Neuronal stem cell (in vitro differentiated cells): ENCODE data around the gene C1orf35.

Experiments
- DNase-seq: peaks from one replicate; pipeline ENCODE4 v3.0.0-alpha.2; 2013; ENCODE audit warnings: low spot score
- H2AFZ ChIP-seq: one replicate; pipeline ENCODE4 v1.6.1; 2013; ENCODE audit warnings: mild to moderate bottlenecking, low read length, inconsistent platforms
- H2AK5ac ChIP-seq: 2 replicates; pipeline ENCODE4 v1.6.1; 2013; ENCODE audit warnings: low read depth, mild to moderate bottlenecking, inconsistent platforms, low read length, moderate library complexity, mixed read lengths
- H2BK120ac ChIP-seq: 2 replicates; pipeline ENCODE4 v1.6.1; 2013; ENCODE audit warnings: low read depth, mild to moderate bottlenecking, inconsistent platforms, low read length, moderate library complexity, mixed read lengths
- H2BK12ac ChIP-seq: one replicate; pipeline ENCODE4 v1.6.1; 2013; ENCODE audit warnings: low read length, inconsistent platforms
- H2BK15ac ChIP-seq: 2 replicates; pipeline ENCODE4 v1.6.1; 2013; ENCODE audit warnings: mild to moderate bottlenecking, low read length, inconsistent platforms, mixed read lengths
- H2BK5ac ChIP-seq: one replicate; pipeline ENCODE4 v1.6.1; 2013; ENCODE audit warnings: inconsistent platforms, mild to moderate bottlenecking, low read length, moderate library complexity
- H3K14ac ChIP-seq: one replicate; pipeline ENCODE4 v1.6.1; 2013; ENCODE audit warnings: low read length, inconsistent platforms
- H3K18ac ChIP-seq: 2 replicates; pipeline ENCODE4 v1.6.1; 2013; ENCODE audit warnings: low read length, inconsistent platforms
- H3K23ac ChIP-seq: 2 replicates; pipeline ENCODE4 v1.6.1; 2013; ENCODE audit warnings: low read depth, mild to moderate bottlenecking, mixed read lengths, low read length, inconsistent platforms; ENCODE audit not compliant: poor library complexity
- H3K27ac ChIP-seq: replicated peaks from 3 replicates; pipeline ENCODE4 v1.5.1; 2013; ENCODE audit warnings: low read length, inconsistent platforms
- H3K27me3 ChIP-seq, 3 experiments: 2 replicates each; pipeline ENCODE4 v1.6.1; 2013; ENCODE audit warnings: low read length in 3 of 3, mild to moderate bottlenecking in 2 of 3, inconsistent platforms in 1 of 3, low read depth in 1 of 3, mixed read lengths in 1 of 3, moderate library complexity in 1 of 3; ENCODE audit not compliant: control insufficient read depth in 3 of 3, insufficient read depth in 3 of 3
- H3K36me3 ChIP-seq, 2 donors: replicated peaks in 1 of 2; 2 replicates each; pipeline ENCODE4 v1.6.1; 2013; ENCODE audit warnings: low read length in 2 of 2; ENCODE audit not compliant: control insufficient read depth in 2 of 2, insufficient read depth in 2 of 2
- H3K4ac ChIP-seq: 2 replicates; pipeline ENCODE4 v1.6.1; 2013; ENCODE audit warnings: inconsistent platforms, mild to moderate bottlenecking, low read length, moderate library complexity
- H3K4me1 ChIP-seq, 2 donors: 1 replicate in 1 of 2; 2 replicates in 1 of 2; pipeline ENCODE4 v1.6.1; 2013; ENCODE audit warnings: low read length in 2 of 2, low read depth in 1 of 2; ENCODE audit not compliant: control insufficient read depth in 2 of 2, insufficient read depth in 1 of 2
- H3K4me2 ChIP-seq: one replicate; pipeline ENCODE4 v1.6.1; 2013; ENCODE audit warnings: mild to moderate bottlenecking, low read length, inconsistent platforms; ENCODE audit not compliant: insufficient read depth, poor library complexity, severe bottlenecking
- H3K4me3 ChIP-seq, 2 donors: 2 replicates each; pipeline ENCODE4 v1.5.1; 2013; ENCODE audit warnings: low read length in 2 of 2, mild to moderate bottlenecking in 2 of 2, inconsistent platforms in 1 of 2, moderate library complexity in 1 of 2
- H3K79me1 ChIP-seq: one replicate; pipeline ENCODE4 v1.6.1; 2013; ENCODE audit warnings: low read depth, mild to moderate bottlenecking, inconsistent platforms, low read length, moderate library complexity
- H3K9ac ChIP-seq: one replicate; pipeline ENCODE4 v1.6.1; 2013; ENCODE audit warnings: mild to moderate bottlenecking, low read depth, low read length, inconsistent platforms; ENCODE audit not compliant: poor library complexity
- H3K9me3 ChIP-seq, 2 donors: replicated peaks in 1 of 2; 2 replicates each; pipeline versions ENCODE3 to v1.6.1; 2013; ENCODE audit warnings: low read length in 2 of 2, mild to moderate bottlenecking in 2 of 2, inconsistent platforms in 1 of 2, low read depth in 1 of 2, mixed read lengths in 1 of 2, moderate library complexity in 1 of 2; ENCODE audit not compliant: control insufficient read depth in 2 of 2, insufficient read depth in 1 of 2
- H4K8ac ChIP-seq: one replicate; pipeline ENCODE4 v1.6.1; 2013; ENCODE audit warnings: low read depth, mild to moderate bottlenecking, inconsistent platforms, low read length, moderate library complexity
- H4K91ac ChIP-seq: one replicate; pipeline ENCODE4 v1.6.1; 2013; ENCODE audit warnings: low read length, low read depth, mild to moderate bottlenecking, inconsistent platforms; ENCODE audit not compliant: poor library complexity
- WGBS, 2 donors: extraction: QIAGEN DNeasy Blood & Tissue Kit; methylation state at CpG; one replicate each; pipeline ENCODE4 v1.1.7; 2013; ENCODE audit warnings: missing lambda C conversion rate in 2 of 2, mixed read lengths in 1 of 2; ENCODE audit not compliant: insufficient read length in 2 of 2, insufficient replicate concordance in 1 of 2; ENCODE audit errors: extremely low coverage in 2 of 2; 5-methylcytosine and 5-hydroxymethylcytosine counted together

Gene C1orf35

DNA sequence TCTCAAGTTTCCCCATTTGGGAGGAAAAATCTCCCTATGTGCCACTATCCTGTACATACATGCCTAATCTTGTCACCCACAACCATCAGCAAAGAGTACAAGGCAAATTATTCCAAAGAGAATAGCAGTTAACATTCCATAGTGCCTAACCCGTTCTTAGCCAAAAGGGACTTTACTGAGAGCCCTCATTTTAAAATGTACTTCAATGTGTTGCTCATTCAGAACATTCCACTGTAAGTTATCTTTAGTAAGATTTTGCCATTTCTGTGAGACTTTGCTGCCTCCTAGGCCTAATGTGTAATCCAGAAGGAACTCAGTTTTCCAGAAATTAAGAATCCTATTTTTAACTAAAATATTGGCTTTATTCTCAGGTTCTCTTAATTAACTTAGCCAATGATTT lies 17.2 kb upstream of the C1orf35 start:
- Histone ChIP-seq H3K27me3 (peaks cover 0 to 3% (median 2%) of the 10 kb centered on the region in 3 experiments), H3K18ac (no peak overlapping the region), H3K23ac (no peak overlapping the region), H3K4me2 (no peak overlapping the region), H2BK12ac (no peak overlapping the region), H3K9me3 (peaks cover 2 to 3% of the 10 kb centered on the region in 2 donors), H4K91ac (no peak overlapping the region), H2AFZ (no peak overlapping the region), H3K4ac (no peak overlapping the region), H4K8ac (no peak overlapping the region), H2BK15ac (no peak overlapping the region), H3K27ac (no peak overlapping the region), H2AK5ac (no peak overlapping the region), H3K4me1 (peaks cover 0 to under 1% of the 10 kb centered on the region in 2 donors), H3K79me1 (no peaks in the 10 kb centered on the region), H2BK120ac (no peak overlapping the region), H3K4me3 (no peak overlapping the region), H3K14ac (no peak overlapping the region), H3K9ac (no peak overlapping the region), H3K36me3 (no peaks in the 10 kb centered on the region), H2BK5ac (no peak overlapping the region)
- WGBS, 2 donors: no CpG with 5 or more reads among the region's 1 CpG
- no peak for DNase-seq

DNA sequence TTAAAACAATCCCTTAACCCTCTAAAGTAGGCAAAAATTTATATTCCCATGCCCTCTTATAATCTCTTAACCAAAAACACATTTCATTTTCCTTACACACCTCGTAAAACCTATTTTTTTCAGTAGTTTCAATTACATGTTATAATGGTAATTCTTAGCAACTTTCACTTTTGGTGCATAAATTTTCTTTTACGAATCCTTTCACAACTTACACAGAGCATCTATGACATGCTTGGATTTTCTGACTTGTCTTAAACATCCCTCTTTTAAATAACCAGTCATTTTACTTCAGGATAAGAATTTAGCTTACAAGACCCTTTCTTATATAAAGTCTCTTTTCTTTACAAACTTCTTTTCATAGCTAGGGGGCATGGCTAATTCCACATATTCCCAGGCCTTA lies 14.9 kb upstream of the C1orf35 start:
- Histone ChIP-seq H3K9ac (no peak overlapping the region), H2BK15ac (no peak overlapping the region), H3K27ac (no peak overlapping the region), H3K4ac (no peak overlapping the region), H3K18ac (no peak overlapping the region), H4K91ac (no peak overlapping the region), H3K9me3 (peaks cover 2 to 3% of the 10 kb centered on the region in 2 donors), H2BK5ac (no peak overlapping the region), H2BK12ac (no peak overlapping the region), H4K8ac (no peak overlapping the region), H2AFZ (no peak overlapping the region), H2AK5ac (no peak overlapping the region), H3K23ac (no peak overlapping the region), H3K36me3 (no peaks in the 10 kb centered on the region), H3K79me1 (no peaks in the 10 kb centered on the region), H3K4me3 (no peak overlapping the region), H3K14ac (no peak overlapping the region), H3K4me1 (no peaks in the 10 kb centered on the region), H3K4me2 (no peak overlapping the region), H3K27me3 (peaks cover 0 to 3% (median 0%) of the 10 kb centered on the region in 3 experiments), H2BK120ac (no peak overlapping the region)
- 100% methylated on average over 1 of the region's 2 CpGs for WGBS, 2 donors
- no peak for DNase-seq

DNA sequence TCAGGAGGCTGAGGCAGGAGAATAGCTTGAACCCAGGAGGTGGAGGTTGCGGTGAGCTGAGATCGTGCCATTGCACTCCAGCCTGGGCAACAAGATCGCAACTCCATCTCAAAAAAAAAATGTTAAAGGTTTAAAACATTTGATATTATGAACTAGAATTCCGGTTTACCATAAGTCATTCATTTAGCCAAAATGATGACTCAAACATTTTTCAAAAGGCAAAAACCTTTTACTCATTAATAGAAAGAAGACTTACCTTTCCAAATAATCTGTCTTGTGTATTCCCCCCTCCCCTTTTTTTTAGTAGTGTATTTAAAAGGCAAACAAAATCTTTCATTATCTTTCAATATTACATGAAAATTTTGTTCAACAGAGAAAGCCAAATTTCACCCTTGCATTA lies 14.2 kb upstream of the C1orf35 start:
- no CpG with 5 or more reads among the region's 4 CpGs for WGBS, 2 donors
- Histone ChIP-seq H4K8ac (no peak overlapping the region), H4K91ac (no peak overlapping the region), H3K14ac (no peak overlapping the region), H3K9ac (no peak overlapping the region), H2BK15ac (no peak overlapping the region), H3K9me3 (peaks cover 2 to 3% of the 10 kb centered on the region in 2 donors), H3K4ac (no peak overlapping the region), H2BK12ac (no peak overlapping the region), H3K4me3 (no peak overlapping the region), H3K27me3 (no peaks in the 10 kb centered on the region), H3K27ac (no peak overlapping the region), H3K23ac (no peak overlapping the region), H3K4me1 (no peaks in the 10 kb centered on the region), H3K18ac (no peak overlapping the region), H3K79me1 (no peaks in the 10 kb centered on the region), H3K36me3 (no peaks in the 10 kb centered on the region), H2AK5ac (no peak overlapping the region), H2AFZ (no peak overlapping the region), H2BK120ac (no peak overlapping the region), H2BK5ac (no peak overlapping the region), H3K4me2 (no peak overlapping the region)
- DNase-seq: no peak

DNA sequence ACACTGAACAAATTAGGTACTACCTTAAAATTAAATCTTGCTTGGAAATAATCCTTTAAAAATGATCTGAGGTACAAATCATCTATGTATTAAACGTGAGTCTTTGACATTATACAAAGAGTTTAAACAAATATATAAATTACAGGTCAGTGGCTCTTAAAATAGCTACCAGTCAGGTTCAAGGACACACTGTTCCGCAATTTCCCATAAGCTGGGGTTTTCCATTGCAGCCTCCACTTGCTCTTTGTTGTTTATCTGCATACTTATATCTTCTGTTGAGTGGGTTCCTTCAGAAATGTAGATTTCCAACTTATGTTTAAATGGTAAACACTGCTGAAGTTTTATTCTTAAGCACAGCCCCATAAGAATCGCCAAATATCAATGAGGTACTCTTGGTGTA lies 11.7 kb upstream of the C1orf35 start:
- H4K8ac ChIP-seq: no peak overlapping the region
- H3K27ac ChIP-seq: no peak overlapping the region
- no peaks in the 10 kb centered on the region for H3K79me1 ChIP-seq
- no peaks in the 10 kb centered on the region for H3K27me3 ChIP-seq
- H3K36me3 ChIP-seq: no peaks in the 10 kb centered on the region
- no peak overlapping the region for H3K14ac ChIP-seq
- H3K4ac ChIP-seq: no peak overlapping the region
- H3K4me3 ChIP-seq: no peak overlapping the region
- no peak overlapping the region for H2BK15ac ChIP-seq
- peaks cover 0 to 3% of the 10 kb centered on the region in 2 donors for H3K9me3 ChIP-seq
- H2AFZ ChIP-seq: no peak overlapping the region
- no peak overlapping the region for H2BK120ac ChIP-seq
- no peak overlapping the region for H4K91ac ChIP-seq
- WGBS, 2 donors: no CpG with 5 or more reads among the region's 3 CpGs
- no peak overlapping the region for H3K23ac ChIP-seq
- H3K18ac ChIP-seq: no peak overlapping the region
- DNase-seq: no peak
- H3K4me1 ChIP-seq: peaks cover 0 to 2% of the 10 kb centered on the region in 2 donors
- H2AK5ac ChIP-seq: no peak overlapping the region
- no peak overlapping the region for H2BK5ac ChIP-seq
- no peak overlapping the region for H2BK12ac ChIP-seq
- no peak overlapping the region for H3K4me2 ChIP-seq
- H3K9ac ChIP-seq: no peak overlapping the region
